NCI-H1417 (cell line): Measurements from ENCODE around the gene TIGD1.
"Not testable (repeated sequence)": the region's sequence is repeated elsewhere in the genome, so short reads cannot be mapped to it uniquely, and the experiment has no call there.

ENCODE experiments used
- DNase-seq, 3 experiments: peaks; one replicate each; lab custom pipeline; 2025; lab: John Stamatoyannopoulos, UW

The TIGD1 gene

GRCh38 chr2:232539298-232540231, 10.8 kb downstream of the TIGD1 start, which contains the start of gene CHRNG:
TSS of gene CHRNG (plus strand) at chr2:232539692. CDS start at chr2:232539748, 56 bp downstream.
- DNase-seq: no peak

DNA sequence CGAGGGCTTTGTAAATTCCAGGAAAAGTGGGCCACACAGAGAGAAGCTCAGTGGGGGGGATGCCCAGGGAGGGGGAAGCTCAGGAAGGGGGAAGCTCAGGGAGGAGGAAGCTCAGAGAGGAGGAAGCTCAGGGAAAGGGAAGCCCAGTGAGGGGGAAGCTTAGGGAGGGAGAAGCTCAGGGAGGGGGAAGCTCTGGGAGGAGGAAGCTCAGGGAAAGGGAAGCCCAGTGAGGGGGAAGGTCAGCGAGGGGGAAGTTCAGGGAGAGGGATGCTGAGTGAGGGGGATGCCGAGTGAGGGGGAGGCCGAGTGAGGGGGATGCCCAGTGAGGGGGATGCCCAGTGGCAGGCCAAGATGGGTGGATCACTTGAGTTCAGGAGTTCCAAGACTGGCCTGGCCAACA, 11.7 kb downstream of the TIGD1 start:
- DNase-seq: no peak

- DNase-seq: no peak
Observed at GRCh38 chr2:232537499-232537898, 12.9 kb downstream of the TIGD1 start.

DNA sequence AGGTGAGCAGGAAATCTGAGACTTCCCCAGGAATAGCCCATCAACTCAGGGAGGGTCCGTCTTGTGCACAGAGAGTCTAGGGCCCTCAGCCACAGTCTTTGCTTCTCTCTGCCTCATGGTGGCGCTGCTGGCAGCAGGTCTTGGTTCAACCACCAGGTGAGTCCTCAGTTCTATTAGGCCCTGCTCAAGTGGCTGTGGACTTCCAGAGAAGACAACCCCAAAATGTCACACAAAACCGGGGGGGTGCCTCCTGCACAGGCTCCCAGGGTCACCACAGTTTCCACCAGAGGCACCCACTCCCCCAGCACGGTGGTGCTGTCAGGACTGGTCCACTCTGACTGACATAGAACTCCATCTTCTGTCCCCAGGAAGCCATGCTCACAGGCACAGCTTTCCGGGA, 13.3 kb downstream of the TIGD1 start:
- DNase-seq: no peak

- no peak for DNase-seq
Observed at GRCh38 chr2:232535761-232536530, 14.4 kb downstream of the TIGD1 start.

DNA sequence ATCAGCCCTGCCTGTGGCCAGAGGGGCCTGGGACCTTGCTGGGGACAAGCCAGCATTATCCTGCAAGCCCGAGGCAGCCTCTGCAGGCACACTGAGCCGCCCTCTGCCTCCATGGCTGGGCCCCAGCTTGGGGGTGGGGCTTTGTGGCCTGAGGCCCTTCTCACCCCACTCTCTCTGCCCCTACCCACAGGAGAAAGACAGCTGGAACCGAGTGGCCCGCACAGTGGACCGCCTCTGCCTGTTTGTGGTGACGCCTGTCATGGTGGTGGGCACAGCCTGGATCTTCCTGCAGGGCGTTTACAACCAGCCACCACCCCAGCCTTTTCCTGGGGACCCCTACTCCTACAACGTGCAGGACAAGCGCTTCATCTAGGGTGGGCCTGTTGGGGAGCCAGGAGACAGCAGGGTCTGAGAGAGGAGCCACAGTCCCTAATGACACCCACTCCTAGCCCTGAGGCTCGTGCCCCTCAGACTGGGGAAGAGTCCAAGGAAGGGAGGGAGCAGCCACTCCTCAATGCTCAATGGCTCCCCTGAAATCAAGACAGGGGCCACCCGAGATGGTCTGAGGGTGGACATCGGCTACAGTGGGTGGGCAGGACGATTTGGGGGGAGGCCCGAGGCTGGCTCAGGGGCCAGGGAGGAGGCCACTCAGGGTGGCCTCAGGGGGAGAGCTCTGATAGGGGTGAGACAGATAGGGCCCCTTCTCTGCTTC, 15.3 kb downstream of the TIGD1 start:
- no peak for DNase-seq

- no peak for DNase-seq
Observed at GRCh38 chr2:232533944-232534710, 16.2 kb downstream of the TIGD1 start.

- not testable (repeated sequence) for DNase-seq
Observed at GRCh38 chr2:232532821-232533220, 17.5 kb downstream of the TIGD1 start.

DNA sequence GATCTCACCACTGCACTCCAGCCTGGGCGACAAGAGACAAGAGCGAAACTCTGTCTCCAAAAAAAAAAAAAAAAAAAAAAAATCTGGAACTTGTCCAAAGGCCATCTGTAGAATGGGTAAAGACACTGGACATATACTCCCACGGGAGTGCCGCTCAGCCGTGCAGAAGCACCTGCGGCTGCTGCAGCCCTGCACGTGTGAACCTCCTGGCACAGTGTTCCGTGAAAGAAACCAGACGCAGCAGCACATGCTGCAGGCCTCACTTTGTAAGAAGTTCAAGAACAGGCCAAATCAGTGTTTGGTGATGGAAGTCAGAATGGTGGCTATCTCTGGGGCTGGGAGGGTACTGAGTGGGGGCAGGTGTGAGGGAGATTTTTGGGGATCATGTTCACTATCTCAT, 17.9 kb downstream of the TIGD1 start:
- no peak for DNase-seq

GRCh38 chr2:232530626-232531260, 19.6 kb downstream of the TIGD1 start:
- DNase-seq: no peak

DNA sequence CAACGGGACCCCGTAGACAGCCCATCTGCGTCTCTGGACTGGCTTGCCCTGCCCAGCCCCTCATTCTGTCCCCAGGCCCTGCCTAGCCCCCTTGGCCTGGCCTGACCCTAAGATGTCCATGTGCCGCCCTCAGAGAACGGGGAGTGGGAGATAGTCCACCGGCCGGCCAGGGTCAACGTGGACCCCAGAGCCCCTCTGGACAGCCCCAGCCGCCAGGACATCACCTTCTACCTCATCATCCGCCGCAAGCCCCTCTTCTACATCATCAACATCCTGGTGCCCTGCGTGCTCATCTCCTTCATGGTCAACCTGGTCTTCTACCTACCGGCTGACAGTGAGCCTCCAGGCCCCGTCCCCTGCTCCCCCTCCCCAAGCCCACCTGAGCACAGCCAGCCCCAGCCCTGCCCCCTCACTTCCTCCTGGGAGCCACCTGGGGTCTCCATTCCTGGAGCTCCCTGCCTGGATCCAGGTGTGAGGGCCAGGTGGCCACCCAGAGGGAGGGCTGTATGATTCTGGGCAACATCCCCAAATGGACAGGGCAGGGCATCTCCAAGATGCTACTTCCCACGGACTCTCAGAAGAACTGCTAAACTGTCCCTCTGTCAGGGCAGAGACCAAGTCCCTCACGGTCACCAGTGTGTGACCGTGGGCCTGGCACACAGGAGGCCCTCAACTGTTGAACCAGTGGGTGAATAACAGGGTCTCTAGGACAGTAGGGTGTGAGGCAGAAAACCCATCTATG, 20.4 kb downstream of the TIGD1 start:
- DNase-seq: no peak

GRCh38 chr2:232528746-232529460, 21.5 kb downstream of the TIGD1 start:
- no peak for DNase-seq

DNA sequence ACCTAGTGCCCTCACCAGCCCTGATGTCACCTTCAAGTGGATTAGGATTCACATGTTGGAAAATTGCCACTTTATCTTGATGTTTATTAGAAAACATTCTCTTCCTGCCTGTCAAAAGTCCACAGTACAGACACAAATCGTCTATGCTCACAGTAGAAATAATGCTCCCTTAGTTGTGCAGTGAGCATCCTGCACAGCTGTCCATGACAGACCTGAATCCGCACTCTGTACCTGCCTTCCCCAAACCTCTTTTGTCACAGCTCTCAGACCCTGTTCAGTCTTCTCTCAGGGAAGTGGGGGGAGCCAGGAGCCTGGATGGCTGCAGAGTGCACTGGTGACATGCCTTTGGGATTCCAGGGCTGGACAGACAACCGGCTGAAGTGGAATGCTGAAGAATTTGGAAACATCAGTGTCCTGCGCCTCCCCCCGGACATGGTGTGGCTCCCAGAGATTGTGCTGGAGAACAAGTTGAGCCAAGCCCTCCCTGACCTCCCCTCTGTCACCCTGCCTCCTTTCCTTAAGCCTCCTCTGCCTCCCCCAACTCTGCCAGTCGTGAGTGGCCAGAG, 22.4 kb downstream of the TIGD1 start:
- no peak for DNase-seq

- DNase-seq: no peak
Observed at GRCh38 chr2:232526372-232526941, 23.9 kb downstream of the TIGD1 start.

- DNase-seq: peak in 2 of 3 experiments; percentile 15 to 62
Observed at GRCh38 chr2:232525791-232526371, 24.5 kb downstream of the TIGD1 start, which contains the start of gene CHRND. TSS of gene CHRND (plus strand) at chr2:232526160. CDS start at chr2:232526216, 56 bp downstream.

GRCh38 chr2:232525199-232525598, 25.2 kb downstream of the TIGD1 start:
- DNase-seq: no peak

DNA sequence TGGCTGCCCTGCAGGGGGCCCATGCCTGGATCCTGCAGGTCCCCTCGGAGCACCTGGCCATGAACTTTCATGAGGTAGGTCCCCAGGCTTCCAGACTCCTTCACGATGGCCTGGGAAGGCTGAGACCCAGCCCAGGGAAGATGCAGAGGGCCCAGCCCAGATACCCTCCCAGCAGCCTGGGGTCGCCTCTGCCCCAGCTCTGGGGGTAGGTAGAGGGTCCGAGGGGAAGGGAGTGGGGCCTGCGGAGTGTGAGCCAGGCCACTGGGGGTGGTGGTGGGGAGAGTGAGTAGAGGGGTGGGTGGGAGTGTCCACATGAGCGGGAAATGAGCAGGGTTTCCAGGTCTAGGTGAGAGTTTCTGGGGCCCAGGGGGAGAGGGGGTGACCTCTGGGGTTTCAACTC, 25.6 kb downstream of the TIGD1 start:
- no peak for DNase-seq
